MM.1S (cell line): Measurements from ENCODE around the gene SYNE2.

Experiments used
- CTCF ChIP-seq: fragments of 300-600 bp; sonication (generic); IDR thresholded peaks from 2 replicates; pipeline ENCODE4 v1.5.1; 2016; ENCODE audit warnings: antibody characterized with exemption, low read length, mixed read lengths
- EZH2phosphoT487 ChIP-seq: fragments of 300-600 bp; sonication (generic); IDR thresholded peaks from 2 replicates; pipeline ENCODE4 v1.6.1; 2018; ENCODE audit warnings: antibody characterized with exemption, low read length

DNA sequence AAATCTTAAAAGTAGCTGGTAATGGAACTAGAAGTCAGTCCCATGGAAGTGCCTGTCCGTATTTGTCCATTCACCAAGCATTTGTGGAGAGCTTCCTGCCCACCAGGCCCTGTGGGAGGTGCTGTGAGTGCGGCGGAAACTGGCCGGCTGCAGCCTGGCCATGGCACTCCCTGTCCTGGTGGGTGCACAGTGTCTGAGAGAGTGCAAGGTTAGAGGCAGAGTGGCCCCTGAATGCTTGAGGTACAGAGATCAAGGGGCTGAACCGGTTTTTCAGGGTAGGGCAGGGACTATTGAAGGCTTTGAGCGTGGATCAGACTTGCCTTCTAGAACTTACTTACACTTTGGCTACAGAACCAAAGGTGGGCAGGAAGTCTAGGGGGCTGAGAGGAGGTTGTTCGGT, 348.5 kb downstream of the SYNE2 start:
- no peak for TF ChIP-seq CTCF
- TF ChIP-seq EZH2phosphoT487: no peak
